B cell (primary cell): ENCODE measurements around the gene DNASE1L3. TPM values are rescaled to one million over a fixed set of nuclear protein-coding genes. Genes with fewer than 3 reads are reported as not detected.

Experiments used
- ATAC-seq: fragments of 200-7000 bp; cut with Tn5 transposase; one replicate; pipeline ENCODE4 v1.10.0; 2021; ENCODE audit warnings: low read depth, mild to moderate bottlenecking, moderate number of reproducible peaks, moderate library complexity
- CTCF ChIA-PET: fragments of 350-600 bp; sonication (Branson Sonifier 250); formaldehyde crosslinking; loops from one replicate; lab custom pipeline; 2021; ENCODE audit warnings: antibody characterized with exemption, inconsistent platforms; lab: Charles Lee
- POLR2A ChIA-PET: fragments of 350-600 bp; sonication (Branson Sonifier 250); formaldehyde crosslinking; loops from one replicate; lab custom pipeline; 2021; ENCODE audit warnings: antibody characterized with exemption; lab: Charles Lee
- DNase-seq: peaks from one replicate; pipeline ENCODE4 v3.0.0; 2013
- H2AFZ ChIP-seq: 2 replicates; pipeline ENCODE4 v1.6.1; 2012; ENCODE audit warnings: mild to moderate bottlenecking, low read depth, low read length; ENCODE audit not compliant: insufficient read depth, poor library complexity, severe bottlenecking
- H3K27ac ChIP-seq, 2 donors: 1 replicate in 1 of 2; 2 replicates in 1 of 2; pipeline ENCODE4 v1.5.1; 2012 to 2013; ENCODE audit warnings: low read length in 2 of 2, mild to moderate bottlenecking in 2 of 2, moderate library complexity in 1 of 2
- H3K27me3 ChIP-seq, 4 experiments: fragments of 200-600 bp in 1 of 4; sonication (generic) in 1 of 4; replicated peaks in 1 of 4; 1 replicate in 2 of 4; 2 replicates in 2 of 4; pipeline versions ENCODE4 v1.6.1 to v1.7.0; 2013 to 2016; ENCODE audit warnings: low read length in 3 of 4, mild to moderate bottlenecking in 2 of 4, mixed read lengths in 1 of 4, moderate library complexity in 1 of 4; ENCODE audit not compliant: insufficient read depth in 4 of 4, control insufficient read depth in 3 of 4; ENCODE audit errors: control extremely low read depth in 1 of 4
- H3K36me3 ChIP-seq, 2 experiments: replicated peaks in 1 of 2; 1 replicate in 1 of 2; 2 replicates in 1 of 2; pipeline versions ENCODE4 v1.6.1 to v1.7.1; 2013; ENCODE audit warnings: low read length in 1 of 2; ENCODE audit not compliant: insufficient read depth in 2 of 2, control insufficient read depth in 1 of 2; ENCODE audit errors: control extremely low read depth in 1 of 2, extremely low read depth in 1 of 2
- H3K4me1 ChIP-seq, 2 donors: fragments of 200-600 bp in 1 of 2; sonication (generic) in 1 of 2; 1 replicate in 1 of 2; 2 replicates in 1 of 2; pipeline versions ENCODE4 v1.5.1 to v1.6.1; 2013 to 2017; ENCODE audit warnings: low read length in 2 of 2; ENCODE audit not compliant: control insufficient read depth in 2 of 2, insufficient read depth in 2 of 2
- H3K4me2 ChIP-seq: replicated peaks from 2 replicates; pipeline ENCODE3; 2012; ENCODE audit warnings: mild to moderate bottlenecking, low read depth, low read length; ENCODE audit not compliant: poor library complexity, severe bottlenecking
- H3K4me3 ChIP-seq, 5 experiments: fragments of 200-600 bp in 1 of 5; sonication (generic) in 1 of 5; 1 replicate in 3 of 5; 2 replicates in 2 of 5; pipeline versions ENCODE4 v1.5.1 to v1.7.0; 2011 to 2016; ENCODE audit warnings: low read length in 4 of 5, mild to moderate bottlenecking in 4 of 5, low read depth in 2 of 5, control low read depth in 1 of 5, moderate library complexity in 1 of 5; ENCODE audit not compliant: insufficient read depth in 1 of 5; ENCODE audit errors: control extremely low read depth in 1 of 5, extremely low read depth in 1 of 5
- H3K79me2 ChIP-seq: fragments of 200-600 bp; sonication (generic); one replicate; pipeline ENCODE4 v1.6.0; 2016; ENCODE audit warnings: low read length; ENCODE audit not compliant: control insufficient read depth, insufficient read depth
- H3K9ac ChIP-seq: fragments of 200-600 bp; sonication (generic); 2 replicates; pipeline ENCODE4 v1.6.1; 2017; ENCODE audit warnings: mild to moderate bottlenecking, low read length, moderate library complexity
- H3K9me3 ChIP-seq, 3 donors: one replicate each; pipeline versions ENCODE4 v1.6.1 to v1.7.1; 2013; ENCODE audit warnings: low read length in 2 of 3; ENCODE audit not compliant: control insufficient read depth in 2 of 3, insufficient read depth in 1 of 3; ENCODE audit errors: control extremely low read depth in 1 of 3
- H4K20me1 ChIP-seq: 2 replicates; pipeline ENCODE4 v1.6.0; 2012; ENCODE audit warnings: mild to moderate bottlenecking, low read length; ENCODE audit not compliant: insufficient read depth, control insufficient read depth, poor library complexity, severe bottlenecking
- H3K27ac Mint-ChIP-seq: one replicate; pipeline ENCODE4 v1.8.0; 2021; ENCODE audit warnings: mixed read lengths
- H3K27me3 Mint-ChIP-seq: one replicate; pipeline ENCODE4 v1.8.0; 2021; ENCODE audit warnings: mixed read lengths
- H3K4me1 Mint-ChIP-seq: one replicate; pipeline ENCODE4 v1.8.0; 2021; ENCODE audit warnings: mixed read lengths
- H3K4me3 Mint-ChIP-seq: one replicate; pipeline ENCODE4 v1.8.0; 2021; ENCODE audit warnings: mixed read lengths
- H3K9me3 Mint-ChIP-seq: one replicate; pipeline ENCODE4 v1.8.0; 2022; ENCODE audit warnings: mixed read lengths; ENCODE audit not compliant: insufficient read depth
- CTCF ChIP-seq: fragments of 200-600 bp; IDR thresholded peaks from one replicate; pipeline ENCODE4 v1.8.0; 2022; ENCODE audit warnings: antibody characterized with exemption, mild to moderate bottlenecking
- EZH2 ChIP-seq: IDR thresholded peaks from 2 replicates; pipeline ENCODE4 v1.6.1; 2012; ENCODE audit warnings: borderline replicate concordance, low read depth, mild to moderate bottlenecking, moderate library complexity, low read length; ENCODE audit not compliant: insufficient read depth, poor library complexity, severe bottlenecking
- WGBS: methylation state at CpG from one replicate; pipeline ENCODE4 v1.1.5; 2013; ENCODE audit warnings: missing lambda C conversion rate; ENCODE audit not compliant: insufficient coverage; 5-methylcytosine and 5-hydroxymethylcytosine counted together
- intact Hi-C: fragments of 100-400 bp; cut with micrococcal nuclease; formaldehyde crosslinking; loops from one replicate; pipeline ENCODE4 v1.10.0; 2022
- polyA plus RNA-seq: library from polyadenylated mRNA; depleted of rRNA; stranded (reverse); fragments of >200 nt; gene quantifications from 2 replicates; pipeline ENCODE4 v1.2.3, GENCODE V29; 2012
- total RNA-seq, 2 donors: library from RNA; stranded (reverse); fragments of 120-200 nt in 1 of 2; gene quantifications; 1 replicate in 1 of 2; 2 replicates in 1 of 2; pipeline versions ENCODE4 v1.2.3 to v1.2.4, GENCODE V29; 2013 to 2022

DNASE1L3 gene
- total and polyA plus RNA-seq, 2 donors (not counting 1 experiment from before 2014, with no cell fraction given), result 0.39 to 2.6 TPM

GRCh38 chr3:58164199-58164879 is 46.4 kb downstream of the DNASE1L3 start:
- no peak overlapping the region for H3K27ac ChIP-seq
- H4K20me1 ChIP-seq, result no peaks in the 10 kb centered on the region
- no peak overlapping the region for H3K4me2 ChIP-seq
- no peak for DNase-seq
- Mint-ChIP-seq H3K9me3 (no peaks in the 10 kb centered on the region), H3K27me3 (no peaks in the 10 kb centered on the region), H3K4me3 (no peak overlapping the region), H3K27ac (no peak overlapping the region), H3K4me1 (no peaks in the 10 kb centered on the region)
- TF ChIP-seq CTCF, result no peak
- TF ChIP-seq EZH2, result no peak
- peaks cover 0 to 22% of the 10 kb centered on the region in 2 experiments for H3K36me3 ChIP-seq
- WGBS, result 86% methylated on average over 8 of the region's 12 CpGs
- ChIA-PET CTCF (no interaction called here), POLR2A (no interaction called here)
- no peak overlapping the region for H2AFZ ChIP-seq
- H3K27me3 ChIP-seq, result no peaks in the 10 kb centered on the region
- H3K9ac ChIP-seq, result no peak overlapping the region
- H3K4me1 ChIP-seq, result no peaks in the 10 kb centered on the region
- ATAC-seq, result no peak
- no peaks in the 10 kb centered on the region for H3K79me2 ChIP-seq
- no peak overlapping the region for H3K4me3 ChIP-seq
- intact Hi-C loops, result no loop called here
- H3K9me3 ChIP-seq, result peaks cover 0 to 3% (median 0%) of the 10 kb centered on the region in 3 donors

- H3K4me2 ChIP-seq, result no peak overlapping the region
- CTCF ChIA-PET, result no interaction called here
Observed at GRCh38 chr3:58163234-58163633, 47.5 kb downstream of the DNASE1L3 start.

More at GRCh38 chr3:58163234-58163633, 47.5 kb downstream of the DNASE1L3 start:
- 98% methylated on average over 14 of the region's 14 CpGs for WGBS
- no peak overlapping the region for H2AFZ ChIP-seq
- TF ChIP-seq EZH2 (no peak), CTCF (no peak)
- no peak overlapping the region for H3K27ac ChIP-seq
- H3K9me3 ChIP-seq, result peaks cover 0 to 3% (median 0%) of the 10 kb centered on the region in 3 donors
- H4K20me1 ChIP-seq, result no peaks in the 10 kb centered on the region
- Mint-ChIP-seq H3K4me1 (no peaks in the 10 kb centered on the region), H3K27me3 (no peaks in the 10 kb centered on the region), H3K27ac (no peak overlapping the region), H3K9me3 (no peaks in the 10 kb centered on the region), H3K4me3 (no peak overlapping the region)
- POLR2A ChIA-PET, result no interaction called here
- peaks cover 0 to 23% of the 10 kb centered on the region in 2 experiments for H3K36me3 ChIP-seq
- H3K9ac ChIP-seq, result no peak overlapping the region
- no peaks in the 10 kb centered on the region for H3K79me2 ChIP-seq
- no peak for ATAC-seq
- no peak for DNase-seq
- H3K27me3 ChIP-seq, result no peaks in the 10 kb centered on the region
- no peaks in the 10 kb centered on the region for H3K4me1 ChIP-seq
- H3K4me3 ChIP-seq, result no peak overlapping the region
- intact Hi-C loops, result no loop called here
